Mesothelial cell of epicardium (in vitro differentiated cells): ENCODE results near the gene WDR43. TPM values are rescaled to one million over a fixed set of nuclear protein-coding genes. Genes with fewer than 3 reads are reported as not detected.

Experiments
- DNase-seq, 2 experiments: peaks; one replicate each; pipeline ENCODE4 v3.0.0; 2021; ENCODE audit warnings: low spot score in 2 of 2; ENCODE audit not compliant: unreplicated experiment in 2 of 2
- H3K27ac Mint-ChIP-seq: 2 replicates; pipeline ENCODE4 v1.8.0; 2021; ENCODE audit warnings: mixed read lengths
- H3K27me3 Mint-ChIP-seq: 2 replicates; pipeline ENCODE4 v1.8.0; 2021; ENCODE audit warnings: low read depth, mixed read lengths
- H3K36me3 Mint-ChIP-seq: 2 replicates; pipeline ENCODE4 v1.8.0; 2021; ENCODE audit warnings: mixed read lengths
- H3K4me1 Mint-ChIP-seq: 2 replicates; pipeline ENCODE4 v1.8.0; 2021; ENCODE audit warnings: mixed read lengths
- H3K4me3 Mint-ChIP-seq: 2 replicates; pipeline ENCODE4 v1.8.0; 2021; ENCODE audit warnings: mild to moderate bottlenecking, moderate library complexity, mixed read lengths
- H3K9me3 Mint-ChIP-seq: 2 replicates; pipeline ENCODE4 v1.8.0; 2021; ENCODE audit warnings: mixed read lengths
- total RNA-seq: library from RNA; stranded (reverse); gene quantifications from 3 replicates; pipeline ENCODE4 v1.2.1, GENCODE V29; 2021
- TF ChIP-seq, protein P1 (sequence below): fragments of 200-600 bp; sonication (generic); IDR thresholded peaks from one replicate; pipeline ENCODE4 v1.5.0; 2021; ENCODE audit warnings: antibody characterized with exemption; ENCODE audit not compliant: unreplicated experiment

The WDR43 gene
- 65.3 to 66.9 TPM (median 65.5 TPM) in 3 replicates for total RNA-seq

GRCh38 chr2:28894470-28895188 lies at the start of gene WDR43:
TSS of gene WDR43 (plus strand) at chr2:28894667. CDS start at chr2:28894699, 32 bp downstream.
- H3K4me3 Mint-ChIP-seq = peak within 1 kb of the TSS; percentile 90
- H3K9me3 Mint-ChIP-seq = no peaks in the 10 kb centered on the region
- H3K4me1 Mint-ChIP-seq = peaks cover 34% of the 10 kb centered on the region
- TF ChIP-seq, protein P1, sequence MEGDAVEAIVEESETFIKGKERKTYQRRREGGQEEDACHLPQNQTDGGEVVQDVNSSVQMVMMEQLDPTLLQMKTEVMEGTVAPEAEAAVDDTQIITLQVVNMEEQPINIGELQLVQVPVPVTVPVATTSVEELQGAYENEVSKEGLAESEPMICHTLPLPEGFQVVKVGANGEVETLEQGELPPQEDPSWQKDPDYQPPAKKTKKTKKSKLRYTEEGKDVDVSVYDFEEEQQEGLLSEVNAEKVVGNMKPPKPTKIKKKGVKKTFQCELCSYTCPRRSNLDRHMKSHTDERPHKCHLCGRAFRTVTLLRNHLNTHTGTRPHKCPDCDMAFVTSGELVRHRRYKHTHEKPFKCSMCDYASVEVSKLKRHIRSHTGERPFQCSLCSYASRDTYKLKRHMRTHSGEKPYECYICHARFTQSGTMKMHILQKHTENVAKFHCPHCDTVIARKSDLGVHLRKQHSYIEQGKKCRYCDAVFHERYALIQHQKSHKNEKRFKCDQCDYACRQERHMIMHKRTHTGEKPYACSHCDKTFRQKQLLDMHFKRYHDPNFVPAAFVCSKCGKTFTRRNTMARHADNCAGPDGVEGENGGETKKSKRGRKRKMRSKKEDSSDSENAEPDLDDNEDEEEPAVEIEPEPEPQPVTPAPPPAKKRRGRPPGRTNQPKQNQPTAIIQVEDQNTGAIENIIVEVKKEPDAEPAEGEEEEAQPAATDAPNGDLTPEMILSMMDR = no peak
- no peaks in the 10 kb centered on the region for H3K36me3 Mint-ChIP-seq
- DNase-seq = peak; percentile 97 to 98
- peaks cover 2% of the 10 kb centered on the region for H3K27me3 Mint-ChIP-seq
- peak within 1 kb of the TSS; percentile 95 for H3K27ac Mint-ChIP-seq

- Mint-ChIP-seq H3K4me1 (no peaks in the 10 kb centered on the region), H3K27ac (no peak overlapping the region), H3K4me3 (no peak overlapping the region), H3K27me3 (no peaks in the 10 kb centered on the region), H3K36me3 (peaks cover 20% of the 10 kb centered on the region), H3K9me3 (no peaks in the 10 kb centered on the region)
- DNase-seq = no peak
- TF ChIP-seq, protein P1 = no peak
Measured at GRCh38 chr2:28855193-28855592, 39.3 kb upstream of the WDR43 start.

DNA sequence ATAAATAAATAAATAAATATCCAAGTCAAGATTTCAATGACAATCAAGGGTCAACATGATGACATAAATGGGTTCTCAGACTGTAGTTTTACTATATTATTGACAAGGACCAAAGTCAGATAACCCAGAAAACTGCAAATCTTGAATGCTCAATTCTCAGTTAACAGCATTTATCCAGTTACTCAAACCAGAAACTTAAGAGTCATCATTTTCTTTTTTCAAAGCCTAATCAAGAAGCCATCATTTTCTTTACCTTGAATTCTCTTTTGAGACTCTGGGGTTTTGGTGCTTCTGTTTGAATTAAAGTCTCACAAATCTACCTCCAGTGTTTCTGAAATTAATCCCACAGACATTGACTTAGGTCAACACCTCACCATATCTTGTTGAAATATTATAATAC lies 38.5 kb upstream of the WDR43 start:
- H3K9me3 Mint-ChIP-seq = no peaks in the 10 kb centered on the region
- H3K4me1 Mint-ChIP-seq = no peaks in the 10 kb centered on the region
- TF ChIP-seq, protein P1 = no peak
- no peak overlapping the region for H3K4me3 Mint-ChIP-seq
- DNase-seq = no peak
- H3K36me3 Mint-ChIP-seq = peaks cover 26% of the 10 kb centered on the region
- H3K27ac Mint-ChIP-seq = no peak overlapping the region
- no peaks in the 10 kb centered on the region for H3K27me3 Mint-ChIP-seq

- peak overlapping the region; percentile 98 for H3K4me3 Mint-ChIP-seq
- no peaks in the 10 kb centered on the region for H3K9me3 Mint-ChIP-seq
- H3K27ac Mint-ChIP-seq = no peak overlapping the region
- H3K4me1 Mint-ChIP-seq = peaks cover 28% of the 10 kb centered on the region
- TF ChIP-seq, protein P1 = no peak
- H3K36me3 Mint-ChIP-seq = peaks cover 14% of the 10 kb centered on the region
- no peak for DNase-seq
- H3K27me3 Mint-ChIP-seq = peaks cover 3% of the 10 kb centered on the region
Measured at GRCh38 chr2:28868611-28869010, 25.9 kb upstream of the WDR43 start.

DNA sequence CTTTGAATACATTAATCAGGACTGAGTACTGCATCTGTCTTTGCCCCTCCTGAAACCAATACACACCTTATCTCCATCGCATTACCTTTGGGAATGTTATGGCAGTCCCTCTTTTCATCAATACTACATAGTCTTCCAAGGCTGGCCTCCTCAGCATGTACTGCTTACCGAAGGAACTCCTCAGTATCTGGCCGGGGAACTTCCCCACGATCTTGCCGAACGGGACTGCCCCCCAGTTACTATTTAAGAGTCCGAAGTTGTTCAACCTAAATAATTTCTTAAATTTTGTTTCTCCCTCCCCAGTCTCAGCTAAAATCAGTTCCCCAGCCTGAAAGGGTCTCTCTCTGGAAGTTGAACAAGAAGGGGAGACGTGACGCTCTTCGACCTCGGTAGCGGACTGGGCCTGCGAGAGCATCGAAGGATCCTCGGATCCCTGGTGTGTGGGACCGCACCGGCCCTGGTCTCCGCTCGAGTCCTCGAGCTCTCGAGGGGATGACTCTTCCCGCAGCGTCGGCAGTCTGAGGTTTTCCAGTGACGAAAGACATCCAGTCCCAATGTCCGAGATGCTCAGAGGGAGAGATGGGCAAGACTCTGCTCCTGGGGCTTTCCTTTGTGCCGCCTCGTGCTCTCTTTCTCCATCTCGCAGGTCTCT lies 24.8 kb upstream of the WDR43 start:
- peaks cover 28% of the 10 kb centered on the region for H3K4me1 Mint-ChIP-seq
- H3K9me3 Mint-ChIP-seq = no peaks in the 10 kb centered on the region
- H3K4me3 Mint-ChIP-seq = peak overlapping the region; percentile 98
- H3K36me3 Mint-ChIP-seq = peaks cover 9% of the 10 kb centered on the region
- H3K27me3 Mint-ChIP-seq = peaks cover 4% of the 10 kb centered on the region
- TF ChIP-seq, protein P1 = no peak
- DNase-seq = no peak
- H3K27ac Mint-ChIP-seq = peak overlapping the region; percentile 99
